Bronchial epithelial cell (primary cell): ENCODE measurements around the gene UBE2C. TPM values are rescaled to one million over a fixed set of nuclear protein-coding genes. Genes with fewer than 3 reads are reported as not detected.
A peak's percentile ranks its signal among the peaks of the same experiment; 100 is the strongest.

Experiments used
- DNase-seq: peaks from one replicate; pipeline ENCODE4 v3.0.0-alpha.2; 2010; ENCODE audit warnings: low read depth
- FAIRE-seq: peaks from 2 replicates; lab custom pipeline; 2011; peaks lifted over from hg19 to GRCh38; lab: Jason Lieb, UNC
- H3K27me3 ChIP-seq: 2 replicates; pipeline ENCODE4 v1.5.1; 2011; ENCODE audit warnings: low read length; ENCODE audit not compliant: control insufficient read depth, insufficient read depth
- H3K36me3 ChIP-seq: 2 replicates; pipeline ENCODE4 v1.5.1; 2011; ENCODE audit warnings: low read length; ENCODE audit not compliant: control insufficient read depth, insufficient read depth
- H3K4me3 ChIP-seq: 2 replicates; pipeline ENCODE4 v1.5.1; 2011; ENCODE audit warnings: mild to moderate bottlenecking, low read depth, low read length, control low read depth
- CTCF ChIP-seq: IDR thresholded peaks from 2 replicates; pipeline ENCODE4 v1.5.1; 2011; ENCODE audit warnings: mild to moderate bottlenecking, moderate library complexity, low read length, control low read depth, inconsistent platforms; ENCODE audit not compliant: insufficient read depth, severe bottlenecking
- total RNA-seq: library from RNA; depleted of rRNA; stranded (reverse); fragments of >200 nt; gene quantifications from 2 replicates; pipeline ENCODE4 v1.2.1, GENCODE V29; 2014

UBE2C gene
- total RNA-seq, 1 donor from 2014 or later, result 0.26 TPM

GRCh38 chr20:45832619-45833018 lies 20.2 kb downstream of the UBE2C start:
- FAIRE-seq, result no peak
- no peaks in the 10 kb centered on the region for H3K27me3 ChIP-seq
- H3K4me3 ChIP-seq, result no peak overlapping the region
- no peaks in the 10 kb centered on the region for H3K36me3 ChIP-seq
- no peak for TF ChIP-seq CTCF
- no peak for DNase-seq

- H3K4me3 ChIP-seq, result peak within 1 kb of the TSS; percentile 67
- DNase-seq, result peak; percentile 73
- FAIRE-seq, result no peak
- H3K27me3 ChIP-seq, result no peaks in the 10 kb centered on the region
- no peak for TF ChIP-seq CTCF
- H3K36me3 ChIP-seq, result no peaks in the 10 kb centered on the region
Observed at GRCh38 chr20:45833030-45833882, 20.8 kb downstream of the UBE2C start, which contains the start of gene SNX21. SNX21 (plus strand) TSS chr20:45833799; CDS start chr20:45833920, 121 bp downstream.

- DNase-seq, result no peak
- no peaks in the 10 kb centered on the region for H3K36me3 ChIP-seq
- no peak for FAIRE-seq
- TF ChIP-seq CTCF, result no peak
- peak overlapping the region; percentile 67 for H3K4me3 ChIP-seq
- H3K27me3 ChIP-seq, result no peaks in the 10 kb centered on the region
Observed at GRCh38 chr20:45833883-45834796, 21.7 kb downstream of the UBE2C start.

- no peak overlapping the region for H3K4me3 ChIP-seq
- no peaks in the 10 kb centered on the region for H3K27me3 ChIP-seq
- H3K36me3 ChIP-seq, result no peaks in the 10 kb centered on the region
- TF ChIP-seq CTCF, result no peak
- FAIRE-seq (no peak), DNase-seq (no peak)
Observed at GRCh38 chr20:45834797-45835161, 22.3 kb downstream of the UBE2C start.

GRCh38 chr20:45835329-45835765 lies 22.9 kb downstream of the UBE2C start:
- no peak overlapping the region for H3K4me3 ChIP-seq
- H3K27me3 ChIP-seq, result no peaks in the 10 kb centered on the region
- H3K36me3 ChIP-seq, result no peaks in the 10 kb centered on the region
- DNase-seq, result no peak
- no peak for TF ChIP-seq CTCF
- no peak for FAIRE-seq
